DMS 273 (cell line): ENCODE results near the gene ILF3.
"Not testable (repeated sequence)": the region's sequence is repeated elsewhere in the genome, so short reads cannot be mapped to it uniquely, and the experiment has no call there.

Experiments used
- DNase-seq: peaks from one replicate; lab custom pipeline; 2025; ENCODE audit not compliant: unreplicated experiment; lab: John Stamatoyannopoulos, UW

The ILF3 gene

GRCh38 chr19:10671922-10672321, 17.8 kb downstream of the ILF3 start:
- not testable (repeated sequence) for DNase-seq

GRCh38 chr19:10675214-10675613, 21.1 kb downstream of the ILF3 start:
- DNase-seq, result not testable (repeated sequence)

- DNase-seq, result no peak
Observed at GRCh38 chr19:10677751-10678150, 23.6 kb downstream of the ILF3 start.

- DNase-seq, result no peak
Observed at GRCh38 chr19:10678813-10679212, 24.7 kb downstream of the ILF3 start.

GRCh38 chr19:10679743-10680142, 25.6 kb downstream of the ILF3 start:
- DNase-seq, result no peak

- DNase-seq, result no peak
Observed at GRCh38 chr19:10680545-10681135, 26.5 kb downstream of the ILF3 start.

- no peak for DNase-seq
Observed at GRCh38 chr19:10681658-10682057, 27.5 kb downstream of the ILF3 start.

- no peak for DNase-seq
Observed at GRCh38 chr19:10682397-10683063, 28.4 kb downstream of the ILF3 start.

GRCh38 chr19:10683064-10683426, 28.9 kb downstream of the ILF3 start:
- DNase-seq, result no peak

GRCh38 chr19:10683582-10683981, 29.4 kb downstream of the ILF3 start:
- no peak for DNase-seq

GRCh38 chr19:10685210-10685609, 31.1 kb downstream of the ILF3 start:
- no peak for DNase-seq

- DNase-seq, result no peak
Observed at GRCh38 chr19:10686193-10686592, 32.0 kb downstream of the ILF3 start.

GRCh38 chr19:10686661-10687517, 32.7 kb downstream of the ILF3 start:
- no peak for DNase-seq

GRCh38 chr19:10687518-10688288, 33.6 kb downstream of the ILF3 start:
- DNase-seq, result no peak

- DNase-seq, result no peak
Observed at GRCh38 chr19:10688545-10689280, 34.6 kb downstream of the ILF3 start.

- peak; percentile 31 for DNase-seq
Observed at GRCh38 chr19:10690341-10690781, 36.2 kb downstream of the ILF3 start.

- DNase-seq, result no peak
Observed at GRCh38 chr19:10691178-10691881, 37.2 kb downstream of the ILF3 start.

GRCh38 chr19:10691883-10692282, 37.7 kb downstream of the ILF3 start:
- DNase-seq, result no peak

GRCh38 chr19:10692673-10693264, 38.6 kb downstream of the ILF3 start:
- peak; percentile 51 for DNase-seq
